Naive thymus-derived CD8-positive, alpha-beta T cell (primary cell): ENCODE measurements around the gene AUTS2. TPM values are rescaled to one million over a fixed set of nuclear protein-coding genes. Genes with fewer than 3 reads are reported as not detected.

ENCODE experiments used
- ATAC-seq, 2 donors: fragments of 150-1000 bp; cut with Tn5 transposase in 1 of 2; sonication (Bioruptor Pico), chemical (Tn5 transposase) in 1 of 2; 1 replicate in 1 of 2; 2 replicates in 1 of 2; pipeline ENCODE4 v1.10.0; 2021; ENCODE audit warnings: mild to moderate bottlenecking in 2 of 2, moderate library complexity in 2 of 2
- POLR2A ChIA-PET: fragments of 350-600 bp; sonication (Branson Sonifier 250); formaldehyde crosslinking; loops from one replicate; lab custom pipeline; 2021; ENCODE audit warnings: antibody characterized with exemption; lab: Charles Lee
- DNase-seq, 10 donors: peaks; one replicate each; pipeline versions ENCODE4 v3.0.0 to v3.0.0-alpha.2; 2020 to 2022
- H3K27ac Mint-ChIP-seq, 10 donors: one replicate each; pipeline ENCODE4 v1.8.0; 2020 to 2022; ENCODE audit warnings: mild to moderate bottlenecking in 10 of 10, mixed read lengths in 10 of 10, moderate library complexity in 4 of 10, inconsistent platforms in 1 of 10
- H3K27me3 Mint-ChIP-seq, 5 donors: one replicate each; pipeline ENCODE4 v1.8.0; 2021 to 2022; ENCODE audit warnings: mixed read lengths in 5 of 5
- H3K36me3 Mint-ChIP-seq, 3 donors: one replicate each; pipeline ENCODE4 v1.8.0; 2020 to 2022; ENCODE audit warnings: mixed read lengths in 3 of 3, mild to moderate bottlenecking in 2 of 3, inconsistent platforms in 1 of 3
- H3K4me1 Mint-ChIP-seq, 4 donors: one replicate each; pipeline ENCODE4 v1.8.0; 2021 to 2022; ENCODE audit warnings: mixed read lengths in 4 of 4
- H3K4me3 Mint-ChIP-seq, 10 donors: one replicate each; pipeline ENCODE4 v1.8.0; 2020 to 2022; ENCODE audit warnings: mild to moderate bottlenecking in 10 of 10, mixed read lengths in 10 of 10, moderate library complexity in 6 of 10, inconsistent platforms in 1 of 10
- H3K9me3 Mint-ChIP-seq, 9 donors: one replicate each; pipeline ENCODE4 v1.8.0; 2020 to 2022; ENCODE audit warnings: mixed read lengths in 9 of 9, mild to moderate bottlenecking in 3 of 9, inconsistent platforms in 1 of 9, moderate library complexity in 1 of 9
- polyA plus RNA-seq, 3 donors: library from polyadenylated mRNA; unstranded; fragments of 300-500 nt; fragmentation: Illumina TruSeq; gene quantifications; one replicate each; pipeline ENCODE4 v1.2.3, GENCODE V29; 2021
- total RNA-seq, 8 experiments: library from RNA in 2 of 8; stranded (reverse) in 2 of 8; gene quantifications; one replicate each; pipeline ENCODE4 v1.2.3 and lab custom pipeline; 2021 to 2026

AUTS2 gene
- 1 to 10 TPM; 3.0 to 3.8 TPM for total RNA-seq
- 1 to 10 TPM in 2 of 3 donors, under 1 TPM in 1; 0.36 to 4.6 (median 1.4) TPM for polyA plus RNA-seq
- 0.49 to 4.1 (median 1.1) reads per million in 6 experiments for total RNA-seq (lab: John Stamatoyannopoulos, UW)

DNA sequence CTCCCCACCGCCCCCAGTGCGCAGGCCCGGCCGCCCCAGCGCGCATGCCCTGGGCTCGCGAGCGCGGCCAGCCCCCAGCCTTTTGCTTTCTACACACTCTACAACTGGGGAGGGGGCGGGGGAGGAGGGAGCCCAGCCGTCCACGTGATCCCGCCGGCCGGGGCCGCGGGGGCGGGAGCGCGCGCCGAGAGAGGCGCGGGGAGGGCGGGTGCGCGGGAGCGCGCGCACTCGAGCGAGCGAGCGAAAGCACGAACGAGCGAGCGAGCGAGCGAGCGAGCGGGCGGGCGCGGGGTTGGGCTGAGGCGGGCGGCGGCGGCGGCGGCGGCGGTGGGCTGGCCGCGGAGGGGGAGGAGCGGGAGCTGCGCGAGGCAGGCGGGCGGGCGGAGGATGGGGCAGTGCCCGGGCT is at the start of gene AUTS2:
AUTS2 (plus strand) TSS at position 395 of the 406 bp plus-strand sequence. CDS start 1,179 bp downstream, outside the sequence.
- Mint-ChIP-seq H3K36me3 (peaks cover 0 to 4% (median 0%) of the 10 kb centered on the region in 3 donors), H3K9me3 (peaks cover 0 to 6% (median 0%) of the 10 kb centered on the region in 9 donors), H3K27ac (peak within 1 kb of the TSS in 4 of 10 donors; percentile 48 to 77 (median 50)), H3K4me3 (peak within 1 kb of the TSS; percentile 79 to 91 (median 87)), H3K4me1 (peaks cover 8 to 16% (median 16%) of the 10 kb centered on the region in 4 donors), H3K27me3 (peaks cover 16 to 26% (median 19%) of the 10 kb centered on the region in 5 donors)
- ATAC-seq, result peak; percentile 66 to 77
- POLR2A ChIA-PET, result no interaction called here
- peak in 8 of 10 donors; percentile 13 to 69 (median 34) for DNase-seq

DNA sequence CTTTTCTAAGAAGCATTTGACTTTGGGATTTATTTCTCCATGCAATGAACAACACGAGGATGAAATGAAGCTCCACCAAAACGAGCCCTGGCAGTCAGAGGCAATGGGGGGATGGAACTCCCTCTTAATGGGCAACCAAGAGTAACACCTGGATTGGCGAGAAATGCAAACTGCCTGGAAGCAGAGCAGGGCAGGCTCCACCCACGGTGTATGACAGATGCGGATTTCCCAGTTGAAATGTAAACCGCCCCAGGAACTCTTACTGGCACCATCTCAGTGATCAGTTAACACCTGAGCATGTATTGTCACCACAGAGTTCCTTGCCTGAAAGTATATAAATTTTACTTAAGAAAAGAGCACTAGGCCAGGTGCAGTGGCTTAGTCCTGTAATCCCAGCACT is 47.3 kb upstream of the AUTS2 start:
- H3K27ac Mint-ChIP-seq, result no peak overlapping the region
- no peaks in the 10 kb centered on the region for H3K36me3 Mint-ChIP-seq
- no peak overlapping the region for H3K4me3 Mint-ChIP-seq
- DNase-seq (no peak), ATAC-seq (no peak)
- H3K4me1 Mint-ChIP-seq, result no peaks in the 10 kb centered on the region
- H3K9me3 Mint-ChIP-seq, result no peaks in the 10 kb centered on the region
- POLR2A ChIA-PET, result no interaction called here
- H3K27me3 Mint-ChIP-seq, result peaks cover 0 to 5% (median 1%) of the 10 kb centered on the region in 5 donors

DNA sequence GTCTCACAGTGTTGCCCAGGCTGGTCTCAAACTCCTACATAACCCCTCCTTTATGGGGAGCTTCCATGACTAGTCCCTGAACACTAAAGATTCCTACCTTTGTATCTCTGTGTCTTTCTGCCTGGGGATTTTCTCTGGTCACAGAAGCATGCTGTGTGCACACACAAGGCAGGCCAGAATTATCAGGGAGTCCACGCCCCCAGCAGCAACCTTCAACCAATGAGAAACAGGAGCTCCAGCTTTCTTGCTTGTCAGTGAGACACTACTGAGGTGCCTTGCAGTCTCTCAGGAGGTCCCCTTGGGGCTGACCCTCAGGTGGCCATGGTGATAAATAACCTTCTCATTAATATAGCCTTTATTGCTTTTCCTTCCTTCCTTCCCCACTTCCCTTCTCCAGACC is 45.1 kb upstream of the AUTS2 start:
- H3K9me3 Mint-ChIP-seq, result no peaks in the 10 kb centered on the region

DNA sequence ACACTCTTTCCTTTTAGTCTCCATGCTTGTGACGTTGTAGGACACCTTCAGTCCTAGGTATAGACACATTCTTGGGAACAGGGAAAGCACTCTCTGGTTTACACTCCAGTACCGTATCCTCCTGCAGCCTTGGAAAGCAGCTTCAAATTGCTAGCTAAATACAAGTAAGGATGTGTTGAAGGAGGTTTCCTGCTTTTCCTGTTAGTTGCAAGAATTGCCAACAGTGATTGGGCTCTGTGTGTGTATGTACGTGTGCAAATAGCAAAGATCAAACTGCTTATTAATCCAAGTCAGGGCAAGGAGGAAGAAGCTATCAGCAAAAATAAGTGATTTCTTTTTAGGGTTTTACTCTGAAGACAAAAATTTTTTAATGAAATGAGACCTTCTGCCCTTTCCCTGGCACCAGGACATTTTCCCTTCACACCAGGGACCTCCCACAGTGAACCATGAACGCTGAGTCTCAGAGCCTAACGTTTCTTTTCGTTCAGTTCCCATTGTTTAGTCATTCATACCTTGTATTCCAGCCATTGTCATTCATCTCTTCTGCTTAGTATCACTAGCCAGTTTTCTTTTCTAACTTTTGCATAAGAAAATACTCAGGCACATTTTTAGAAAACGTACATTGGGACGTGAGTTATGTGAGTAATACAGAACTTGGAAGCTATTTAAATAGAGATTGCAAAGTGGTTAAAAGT is 36.9 kb upstream of the AUTS2 start:
- no peak for DNase-seq
- ATAC-seq, result no peak
- Mint-ChIP-seq H3K9me3 (no peaks in the 10 kb centered on the region), H3K4me3 (no peak overlapping the region), H3K36me3 (no peaks in the 10 kb centered on the region), H3K27me3 (peaks cover 0 to 3% (median 1%) of the 10 kb centered on the region in 5 donors), H3K4me1 (no peaks in the 10 kb centered on the region), H3K27ac (no peak overlapping the region)
- POLR2A ChIA-PET, result interaction anchor here (0.6 kb wide), 2 partner anchors 195 to 527 kb away, joined by 3 to 4 read pairs; no protein-coding TSS in a partner anchor

More for the DNA sequence above, 45.1 kb upstream of the AUTS2 start:
- ATAC-seq (no peak), DNase-seq (no peak)
- Mint-ChIP-seq H3K4me3 (no peak overlapping the region), H3K36me3 (no peaks in the 10 kb centered on the region), H3K27me3 (peaks cover 0 to 5% (median 1%) of the 10 kb centered on the region in 5 donors), H3K27ac (no peak overlapping the region), H3K4me1 (no peaks in the 10 kb centered on the region)
- POLR2A ChIA-PET, result no interaction called here

DNA sequence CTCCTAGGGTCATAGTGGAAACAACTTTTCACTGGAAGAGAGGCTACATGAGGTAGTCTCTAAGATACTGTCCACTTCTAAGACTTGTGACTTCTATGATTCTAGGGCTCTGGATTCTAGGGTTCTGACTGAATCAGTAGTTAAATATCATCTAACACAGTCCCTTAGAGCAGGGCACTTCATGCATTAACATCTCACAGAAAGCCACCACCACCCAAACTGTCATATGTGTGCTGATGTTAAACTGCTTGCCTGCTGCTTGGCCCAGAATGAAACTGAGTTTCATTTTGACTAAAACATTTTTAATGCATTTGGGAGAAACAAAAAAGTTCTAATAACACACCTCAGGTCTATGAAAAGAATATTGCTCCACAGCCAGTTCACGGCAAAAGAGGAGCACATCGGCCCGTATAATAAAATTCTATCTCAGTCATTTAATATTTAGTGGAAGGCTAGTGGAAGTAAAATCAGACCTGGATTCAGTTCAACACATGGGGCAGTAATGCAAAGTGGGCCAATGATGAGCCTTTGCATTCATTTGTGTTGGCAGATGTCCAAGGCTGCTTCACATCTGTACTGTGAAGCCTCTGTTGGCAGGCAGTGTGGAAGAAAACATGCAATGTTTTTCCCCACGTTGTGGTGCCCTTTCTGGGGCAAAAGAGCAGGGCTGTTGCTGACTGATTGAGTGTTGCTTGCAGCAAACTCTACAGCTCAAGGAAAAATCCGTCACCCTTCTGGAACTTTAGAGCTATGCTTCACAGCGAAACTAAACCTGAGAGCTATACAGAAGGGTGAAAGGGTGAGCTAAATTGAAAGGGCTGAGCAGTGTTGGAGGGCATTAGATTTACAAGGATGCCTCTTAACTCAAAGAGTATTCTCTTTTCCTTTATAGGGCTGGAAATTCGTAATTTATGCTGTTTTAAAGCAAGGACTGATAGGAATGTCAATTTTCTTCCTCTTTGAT is 33.5 kb upstream of the AUTS2 start:
- Mint-ChIP-seq H3K9me3 (no peaks in the 10 kb centered on the region), H3K27ac (no peak overlapping the region), H3K4me3 (no peak overlapping the region), H3K36me3 (no peaks in the 10 kb centered on the region), H3K4me1 (no peaks in the 10 kb centered on the region), H3K27me3 (peaks cover 1 to 10% (median 5%) of the 10 kb centered on the region in 5 donors)
- POLR2A ChIA-PET, result no interaction called here
- no peak for DNase-seq
- ATAC-seq, result no peak

DNA sequence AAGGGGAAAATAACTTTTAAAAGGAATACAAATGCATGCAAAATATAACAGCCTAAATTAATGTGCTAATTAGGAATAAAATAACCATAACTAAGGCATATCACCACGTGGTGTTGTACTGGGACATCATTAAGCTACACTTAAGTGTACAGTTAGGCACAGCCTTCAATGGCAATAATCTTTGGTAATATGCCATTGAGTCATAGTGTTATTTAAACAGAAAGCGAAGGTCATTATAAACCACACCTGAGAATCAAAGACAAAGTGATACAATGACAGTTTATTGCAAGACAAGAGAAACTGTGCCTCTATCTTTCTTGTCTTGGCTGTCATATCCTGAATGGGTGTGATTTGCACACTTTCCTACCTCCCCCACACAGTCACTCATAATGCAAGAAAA is 30.5 kb upstream of the AUTS2 start:
- ATAC-seq (no peak), DNase-seq (no peak)
- no peak overlapping the region for H3K4me3 Mint-ChIP-seq
- H3K27ac Mint-ChIP-seq, result no peak overlapping the region
- POLR2A ChIA-PET, result no interaction called here
- peaks cover 0 to 10% (median 5%) of the 10 kb centered on the region in 5 donors for H3K27me3 Mint-ChIP-seq
- H3K9me3 Mint-ChIP-seq, result no peaks in the 10 kb centered on the region
- no peaks in the 10 kb centered on the region for H3K4me1 Mint-ChIP-seq
- no peaks in the 10 kb centered on the region for H3K36me3 Mint-ChIP-seq

DNA sequence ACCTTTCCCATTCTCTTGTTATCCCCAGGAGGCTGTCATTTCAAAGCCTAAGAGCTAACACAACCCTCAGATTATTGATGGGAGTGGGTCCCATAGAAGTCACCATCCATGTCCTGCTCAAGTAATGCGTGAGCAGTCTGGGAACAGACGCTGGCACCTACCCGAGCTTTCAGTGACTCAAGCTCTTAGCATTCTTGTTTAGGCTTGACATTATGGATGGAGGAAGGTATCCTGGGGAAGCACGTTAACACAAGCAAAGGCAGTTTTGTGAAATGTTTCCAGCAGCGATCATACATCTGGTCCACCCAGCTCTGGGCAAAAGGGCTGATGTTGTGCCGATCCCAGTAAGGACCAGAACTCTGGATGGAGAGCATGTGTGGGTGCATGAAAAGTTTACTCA is 30.0 kb upstream of the AUTS2 start:
- ATAC-seq, result no peak
- no peaks in the 10 kb centered on the region for H3K36me3 Mint-ChIP-seq
- H3K27me3 Mint-ChIP-seq, result peaks cover 0 to 10% (median 5%) of the 10 kb centered on the region in 5 donors
- no peak overlapping the region for H3K4me3 Mint-ChIP-seq
- H3K27ac Mint-ChIP-seq, result no peak overlapping the region
- no peaks in the 10 kb centered on the region for H3K9me3 Mint-ChIP-seq
- POLR2A ChIA-PET, result no interaction called here
- no peak for DNase-seq
- no peaks in the 10 kb centered on the region for H3K4me1 Mint-ChIP-seq

DNA sequence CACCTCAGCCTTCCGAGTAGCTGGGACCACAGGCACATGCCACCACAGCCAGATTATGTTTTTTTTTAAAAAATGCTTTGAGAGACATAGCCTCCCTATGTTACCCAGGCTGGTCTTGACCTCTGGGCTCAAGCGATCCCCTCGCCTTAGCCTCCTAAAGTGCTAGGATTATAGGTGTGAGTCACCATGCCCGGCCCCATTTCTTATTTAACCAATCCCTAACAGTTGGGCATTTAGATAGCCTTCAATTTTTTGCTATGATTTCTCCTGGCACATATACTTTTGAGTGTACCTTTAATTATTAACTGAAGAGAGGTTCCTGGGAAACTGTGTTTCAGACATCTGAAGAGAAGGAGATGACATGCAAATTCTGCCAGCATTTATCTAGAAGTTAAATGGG is 22.6 kb upstream of the AUTS2 start:
- Mint-ChIP-seq H3K4me3 (no peak overlapping the region), H3K36me3 (peaks cover 0 to 1% (median 0%) of the 10 kb centered on the region in 3 donors)
- POLR2A ChIA-PET, result no interaction called here

DNA sequence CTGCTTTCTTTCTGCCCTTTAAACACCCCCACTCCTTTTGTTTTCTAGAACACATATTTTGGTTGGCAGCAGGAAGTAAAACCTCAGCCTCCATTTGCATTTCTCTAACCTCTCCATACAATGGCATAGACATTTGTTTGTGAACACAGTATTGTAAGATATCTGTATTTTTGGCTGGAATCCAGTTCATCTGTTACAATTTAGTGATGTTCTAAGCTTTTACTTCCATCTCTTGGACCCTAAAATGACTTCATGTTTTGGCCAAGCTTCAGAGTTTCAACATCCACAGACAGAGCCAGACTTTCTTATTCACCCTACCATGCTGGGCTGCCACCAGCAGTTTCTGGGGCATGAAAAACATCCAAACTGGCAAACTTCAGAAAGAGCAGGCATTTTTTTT is 21.1 kb upstream of the AUTS2 start:
- H3K9me3 Mint-ChIP-seq, result peaks cover 0 to 6% (median 0%) of the 10 kb centered on the region in 9 donors
- peaks cover 0 to 3% (median 0%) of the 10 kb centered on the region in 4 donors for H3K4me1 Mint-ChIP-seq
- no peak overlapping the region for H3K4me3 Mint-ChIP-seq
- H3K36me3 Mint-ChIP-seq, result peaks cover 0 to 3% (median 0%) of the 10 kb centered on the region in 3 donors
- H3K27ac Mint-ChIP-seq, result no peak overlapping the region
- H3K27me3 Mint-ChIP-seq, result peaks cover 0 to 12% (median 0%) of the 10 kb centered on the region in 5 donors
- DNase-seq (no peak), ATAC-seq (no peak)
- POLR2A ChIA-PET, result no interaction called here

More for the DNA sequence above, 22.6 kb upstream of the AUTS2 start:
- H3K9me3 Mint-ChIP-seq, result peaks cover 0 to 3% (median 0%) of the 10 kb centered on the region in 9 donors
- peaks cover 0 to 3% (median 0%) of the 10 kb centered on the region in 4 donors for H3K4me1 Mint-ChIP-seq
- no peak overlapping the region for H3K27ac Mint-ChIP-seq
- ATAC-seq (no peak), DNase-seq (no peak)
- H3K27me3 Mint-ChIP-seq, result peaks cover 0 to 4% (median 0%) of the 10 kb centered on the region in 5 donors

DNA sequence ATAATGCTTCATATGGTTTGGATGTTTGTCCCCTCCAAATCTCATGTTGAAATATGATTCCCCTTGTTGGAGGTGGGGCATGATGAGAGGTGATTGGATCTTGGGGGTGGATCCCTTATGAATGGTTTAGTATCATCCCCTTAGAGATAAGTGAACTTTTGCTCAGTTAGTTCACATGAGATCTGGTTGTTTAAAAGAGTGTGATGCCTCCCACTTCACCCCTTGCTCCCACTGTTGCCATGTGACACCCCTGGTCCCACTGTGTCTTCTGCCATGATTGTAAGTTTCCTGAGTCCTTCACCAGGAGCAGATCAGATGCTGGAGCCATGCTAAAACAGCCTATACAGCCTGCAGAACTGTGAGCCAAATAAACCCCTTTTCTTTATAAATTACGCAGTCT is 13.1 kb upstream of the AUTS2 start:
- H3K9me3 Mint-ChIP-seq, result peaks cover 0 to 5% (median 0%) of the 10 kb centered on the region in 9 donors
- POLR2A ChIA-PET, result no interaction called here
- peaks cover 0 to 1% (median 0%) of the 10 kb centered on the region in 4 donors for H3K4me1 Mint-ChIP-seq
- peaks cover 0 to 21% (median 10%) of the 10 kb centered on the region in 5 donors for H3K27me3 Mint-ChIP-seq
- DNase-seq (no peak), ATAC-seq (no peak)
- no peak overlapping the region for H3K27ac Mint-ChIP-seq
- no peak overlapping the region for H3K4me3 Mint-ChIP-seq
- H3K36me3 Mint-ChIP-seq, result peaks cover 0 to 3% (median 0%) of the 10 kb centered on the region in 3 donors

DNA sequence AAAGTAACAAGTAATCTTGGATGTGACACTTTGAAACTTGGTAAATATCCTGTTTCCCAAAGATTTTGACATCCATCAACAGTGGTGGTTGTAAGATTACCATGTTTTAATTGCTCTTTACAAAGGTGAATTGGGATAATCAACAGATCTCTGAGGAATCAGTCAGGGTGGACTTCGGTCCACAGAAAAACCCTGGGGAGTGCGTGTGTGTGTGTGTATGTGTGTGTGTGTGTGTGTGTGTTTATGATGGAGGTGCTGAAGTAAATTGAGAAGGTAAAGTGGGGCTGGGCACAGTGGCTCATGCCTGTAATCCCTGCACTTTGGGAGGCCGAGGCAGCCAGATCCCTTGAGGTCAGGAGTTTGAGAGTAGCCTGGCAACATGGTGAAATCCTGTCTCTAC is 12.0 kb upstream of the AUTS2 start:
- no peak overlapping the region for H3K4me3 Mint-ChIP-seq

DNA sequence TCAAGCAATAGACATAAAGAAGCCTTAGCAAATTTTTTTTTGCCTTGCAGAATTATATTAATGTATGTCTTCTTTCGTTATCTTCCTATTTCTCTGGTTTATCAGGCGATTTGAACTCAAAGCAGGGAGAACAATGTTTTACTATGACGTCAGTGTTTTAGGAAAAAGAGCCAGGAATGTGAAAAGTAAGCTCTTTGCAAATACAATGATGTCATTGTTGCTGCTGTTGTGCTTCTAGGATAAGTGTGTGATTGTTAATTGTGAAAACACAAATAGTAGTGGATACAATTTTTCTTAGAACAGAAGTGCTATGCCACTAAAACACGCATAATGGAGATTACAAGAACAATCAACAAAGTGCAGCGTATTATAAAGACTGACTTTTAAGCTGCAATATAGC is 9.5 kb upstream of the AUTS2 start:
- H3K27me3 Mint-ChIP-seq, result peaks cover 2 to 21% (median 18%) of the 10 kb centered on the region in 5 donors
- ATAC-seq, result no peak
- H3K9me3 Mint-ChIP-seq, result peaks cover 0 to 5% (median 2%) of the 10 kb centered on the region in 9 donors
- no peak for DNase-seq
- H3K4me1 Mint-ChIP-seq, result peaks cover 0 to 1% (median 0%) of the 10 kb centered on the region in 4 donors
- H3K4me3 Mint-ChIP-seq, result no peak overlapping the region
- no peak overlapping the region for H3K27ac Mint-ChIP-seq
- POLR2A ChIA-PET, result no interaction called here
- H3K36me3 Mint-ChIP-seq, result peaks cover 0 to 9% (median 0%) of the 10 kb centered on the region in 3 donors

More for the DNA sequence above, 12.0 kb upstream of the AUTS2 start:
- no peak for ATAC-seq
- Mint-ChIP-seq H3K27me3 (peaks cover 2 to 21% (median 19%) of the 10 kb centered on the region in 5 donors), H3K9me3 (peaks cover 0 to 5% (median 2%) of the 10 kb centered on the region in 9 donors), H3K4me1 (peaks cover 0 to 1% (median 0%) of the 10 kb centered on the region in 4 donors), H3K36me3 (peaks cover 0 to 9% (median 0%) of the 10 kb centered on the region in 3 donors), H3K27ac (no peak overlapping the region)
- POLR2A ChIA-PET, result no interaction called here
- DNase-seq, result no peak
